Stimulated activated CD4-positive, alpha-beta T cell treated with anti-CD3 and anti-CD28 coated beads, Interleukin-4, amount 100 ng/mL, for 48 hours (primary cell): Measurements from ENCODE around the gene CUTA.

Experiments used
- DNase-seq, 2 donors: peaks; one replicate each; pipeline ENCODE4 v3.0.0-alpha.2; 2020; ENCODE audit warnings: low read depth in 2 of 2

Gene CUTA

DNA sequence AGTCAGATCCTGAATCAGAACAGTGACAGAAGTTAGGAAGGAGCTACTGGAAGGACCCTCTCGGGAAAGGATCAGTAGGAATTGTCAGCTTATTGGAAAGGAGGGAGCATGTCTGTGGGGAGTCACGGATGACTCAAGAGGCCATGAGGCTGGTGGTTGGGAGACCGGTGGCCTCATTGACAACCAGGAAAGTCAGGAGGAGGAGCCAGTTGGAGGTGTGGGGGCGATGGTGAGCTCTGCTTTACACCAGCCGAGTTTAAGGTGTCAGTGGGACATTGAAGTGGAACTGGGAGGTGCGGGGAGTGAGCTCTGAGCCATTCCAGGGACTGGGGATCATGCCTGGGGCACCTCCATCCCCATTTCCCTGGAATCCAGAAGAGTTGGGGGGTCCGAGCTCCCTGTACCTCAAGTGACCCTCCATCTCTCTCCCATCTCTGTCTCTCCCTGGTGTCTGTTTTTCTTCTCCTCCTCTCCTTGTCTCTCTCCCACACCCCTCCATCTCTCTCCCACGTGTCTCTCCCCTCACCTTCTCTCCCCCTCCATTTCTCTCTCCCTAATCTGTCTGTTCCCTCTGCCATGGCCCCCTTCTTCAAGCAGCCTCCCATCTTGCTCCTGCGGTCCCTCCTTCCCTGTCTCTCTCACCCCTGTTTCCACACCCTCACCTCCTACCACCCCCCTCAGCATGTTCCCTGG lies 22.2 kb upstream of the CUTA start:
- DNase-seq: no peak

DNA sequence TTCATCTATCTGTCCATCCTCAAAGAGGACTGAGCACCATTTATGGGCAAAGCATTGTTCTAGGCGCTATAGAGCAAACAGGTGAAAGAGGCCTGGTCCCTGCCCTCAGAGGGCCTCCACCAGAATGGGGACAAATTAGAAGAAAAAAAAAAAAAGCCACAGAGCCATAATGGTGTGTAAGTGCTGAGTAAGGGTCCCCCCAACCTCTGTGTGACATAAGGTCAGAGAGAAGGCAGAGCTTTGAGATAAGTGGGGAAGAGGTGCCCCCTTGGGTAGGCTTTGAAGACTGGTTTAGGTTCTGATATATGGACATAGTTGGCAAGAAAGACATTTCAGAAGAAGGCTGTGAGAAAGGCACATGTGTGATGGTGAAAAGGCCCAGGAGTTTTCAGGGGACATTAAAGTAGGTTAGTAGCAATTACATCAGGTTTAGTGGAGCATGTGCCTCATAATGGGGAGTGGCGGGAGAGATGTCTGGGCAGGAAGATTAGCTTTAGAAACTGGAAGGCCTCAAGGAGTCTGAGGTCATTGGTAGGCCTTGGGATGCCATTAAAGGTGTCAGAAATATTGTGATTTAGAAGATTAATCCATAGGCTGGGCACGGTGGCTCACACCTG lies 21.2 kb upstream of the CUTA start:
- no peak for DNase-seq

DNA sequence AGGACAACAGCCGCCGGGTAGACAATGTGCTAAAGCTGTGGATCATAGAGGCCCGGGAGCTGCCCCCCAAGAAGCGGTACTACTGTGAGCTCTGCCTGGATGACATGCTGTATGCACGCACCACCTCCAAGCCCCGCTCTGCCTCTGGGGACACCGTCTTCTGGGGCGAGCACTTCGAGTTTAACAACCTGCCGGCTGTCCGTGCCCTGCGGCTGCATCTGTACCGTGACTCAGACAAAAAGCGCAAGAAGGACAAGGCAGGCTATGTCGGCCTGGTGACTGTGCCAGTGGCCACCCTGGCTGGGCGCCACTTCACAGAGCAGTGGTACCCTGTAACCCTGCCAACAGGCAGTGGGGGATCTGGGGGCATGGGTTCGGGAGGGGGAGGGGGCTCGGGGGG lies 19.8 kb upstream of the CUTA start:
- DNase-seq: no peak

DNA sequence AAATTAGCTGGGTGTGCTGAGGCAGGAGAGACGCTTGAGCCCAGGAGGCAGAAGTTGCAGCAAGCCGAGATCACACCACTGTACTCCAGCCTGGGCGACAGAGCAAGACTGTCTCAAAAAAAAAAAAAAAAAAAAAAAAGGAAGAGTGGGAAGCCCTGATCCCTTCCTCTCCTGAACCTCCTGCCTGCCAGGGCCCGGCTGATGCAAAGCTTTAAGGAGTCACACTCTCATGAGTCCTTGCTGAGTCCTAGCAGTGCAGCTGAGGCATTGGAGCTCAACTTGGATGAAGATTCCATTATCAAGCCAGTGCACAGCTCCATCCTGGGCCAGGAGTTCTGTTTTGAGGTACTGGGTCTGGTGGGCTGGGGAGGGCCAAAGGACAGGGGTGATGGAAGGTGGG lies 17.1 kb upstream of the CUTA start:
- no peak for DNase-seq

DNA sequence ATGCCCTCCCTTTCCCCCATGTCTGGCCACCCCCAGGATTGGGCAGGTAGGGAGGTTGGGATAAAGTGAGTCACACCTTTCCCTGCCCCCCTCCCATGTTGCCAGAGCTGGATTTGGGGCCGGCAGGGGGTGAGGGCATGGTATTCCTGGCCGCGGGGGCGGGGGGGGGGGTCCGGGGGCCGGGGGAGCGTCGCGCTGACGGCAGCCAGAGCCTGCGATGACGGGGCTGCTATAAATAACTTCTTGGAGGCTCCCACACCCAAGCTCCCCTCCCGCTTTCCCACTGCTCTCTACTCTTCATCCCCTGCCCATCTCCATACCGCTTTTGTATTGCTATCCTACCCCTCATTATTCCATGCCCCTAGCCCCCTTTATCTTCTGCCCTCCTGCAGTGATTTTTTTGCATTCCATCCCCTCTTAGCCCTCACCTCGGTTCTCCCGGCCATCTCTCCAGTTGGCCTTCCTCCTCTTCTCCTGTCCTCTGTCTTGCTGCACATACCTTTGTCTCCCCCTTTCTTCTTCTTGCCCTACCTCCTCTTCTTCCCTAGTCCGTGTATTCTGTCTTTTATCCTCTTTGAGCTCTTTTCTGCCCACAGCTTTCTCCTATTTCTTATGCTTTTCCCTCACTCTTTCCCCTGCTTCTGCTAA lies 15.8 kb upstream of the CUTA start:
- no peak for DNase-seq

DNA sequence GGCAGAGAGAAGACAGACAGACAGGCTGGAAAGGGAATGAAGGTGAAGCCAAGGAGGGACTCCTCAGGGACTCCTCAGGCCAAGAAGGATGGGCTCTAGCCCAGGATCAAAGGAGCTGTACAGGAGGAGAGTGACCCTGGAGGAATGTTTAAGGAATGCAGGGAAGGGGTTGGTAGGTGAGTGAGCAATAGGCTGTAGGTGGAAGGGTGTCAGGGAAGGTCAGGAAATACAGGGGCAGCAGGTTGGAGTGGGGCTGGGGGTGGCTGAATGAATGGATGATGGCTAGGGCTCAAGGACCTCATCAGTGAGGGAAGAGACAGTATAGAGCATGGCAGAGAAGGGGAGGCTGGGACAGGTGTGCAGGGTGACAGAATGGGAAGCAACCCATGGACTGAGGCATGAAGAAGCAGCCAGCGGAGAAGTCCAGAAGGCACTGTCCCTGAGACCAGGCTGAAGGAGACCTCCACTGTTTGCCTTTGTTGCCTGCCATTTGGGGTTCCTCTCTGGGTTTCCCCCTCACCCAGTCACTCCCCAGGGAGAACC lies 15.2 kb upstream of the CUTA start:
- no peak for DNase-seq

DNA sequence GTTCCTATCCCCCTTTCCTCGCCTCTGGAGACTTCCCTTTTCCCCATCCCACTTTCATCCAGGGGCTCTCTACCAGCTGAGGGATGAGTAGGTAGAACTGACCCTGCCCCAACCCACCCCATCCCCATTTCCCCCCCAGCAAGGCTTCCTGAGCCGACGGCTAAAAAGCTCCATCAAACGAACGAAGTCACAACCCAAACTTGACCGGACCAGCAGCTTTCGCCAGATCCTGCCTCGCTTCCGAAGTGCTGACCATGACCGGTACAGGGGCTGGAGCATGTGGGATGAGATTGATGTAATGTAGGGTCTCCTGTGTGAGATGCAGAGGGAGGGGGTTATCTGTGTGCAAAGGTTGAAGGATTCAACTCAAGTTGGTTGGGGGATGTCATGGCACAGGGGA lies 14.6 kb upstream of the CUTA start:
- DNase-seq: no peak

DNA sequence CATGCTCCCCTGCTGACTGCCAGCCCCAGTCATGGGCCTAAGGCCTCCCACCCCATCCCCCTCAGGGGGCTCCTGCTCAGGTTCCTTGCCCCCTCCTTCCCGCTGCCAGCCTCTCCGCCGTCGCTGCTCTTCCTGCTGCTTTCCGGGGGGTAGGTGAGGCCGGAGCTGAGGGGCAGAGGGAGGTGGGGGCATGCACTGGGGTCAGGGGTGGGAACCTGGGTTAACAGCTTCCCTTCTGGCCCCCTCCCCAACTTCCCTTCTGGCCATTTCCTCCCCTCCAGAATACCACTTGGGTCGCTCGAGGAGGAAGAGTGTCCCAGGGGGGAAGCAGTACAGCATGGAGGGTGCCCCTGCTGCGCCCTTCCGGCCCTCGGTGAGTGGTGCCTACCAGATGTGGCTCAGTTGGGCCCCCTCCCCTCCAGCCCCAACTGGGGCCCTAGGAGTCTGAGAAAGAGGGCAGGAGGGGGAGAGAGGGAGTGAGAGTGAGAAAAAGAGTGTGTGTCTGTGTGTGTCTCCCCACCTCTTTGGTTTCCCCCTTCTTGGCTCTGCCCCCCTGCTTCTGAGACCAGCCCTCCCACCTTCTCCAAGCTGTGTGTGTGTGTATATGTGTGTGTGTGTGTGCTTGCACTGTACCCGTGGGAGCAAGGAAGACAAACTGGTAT lies 14.1 kb upstream of the CUTA start:
- DNase-seq: no peak

DNA sequence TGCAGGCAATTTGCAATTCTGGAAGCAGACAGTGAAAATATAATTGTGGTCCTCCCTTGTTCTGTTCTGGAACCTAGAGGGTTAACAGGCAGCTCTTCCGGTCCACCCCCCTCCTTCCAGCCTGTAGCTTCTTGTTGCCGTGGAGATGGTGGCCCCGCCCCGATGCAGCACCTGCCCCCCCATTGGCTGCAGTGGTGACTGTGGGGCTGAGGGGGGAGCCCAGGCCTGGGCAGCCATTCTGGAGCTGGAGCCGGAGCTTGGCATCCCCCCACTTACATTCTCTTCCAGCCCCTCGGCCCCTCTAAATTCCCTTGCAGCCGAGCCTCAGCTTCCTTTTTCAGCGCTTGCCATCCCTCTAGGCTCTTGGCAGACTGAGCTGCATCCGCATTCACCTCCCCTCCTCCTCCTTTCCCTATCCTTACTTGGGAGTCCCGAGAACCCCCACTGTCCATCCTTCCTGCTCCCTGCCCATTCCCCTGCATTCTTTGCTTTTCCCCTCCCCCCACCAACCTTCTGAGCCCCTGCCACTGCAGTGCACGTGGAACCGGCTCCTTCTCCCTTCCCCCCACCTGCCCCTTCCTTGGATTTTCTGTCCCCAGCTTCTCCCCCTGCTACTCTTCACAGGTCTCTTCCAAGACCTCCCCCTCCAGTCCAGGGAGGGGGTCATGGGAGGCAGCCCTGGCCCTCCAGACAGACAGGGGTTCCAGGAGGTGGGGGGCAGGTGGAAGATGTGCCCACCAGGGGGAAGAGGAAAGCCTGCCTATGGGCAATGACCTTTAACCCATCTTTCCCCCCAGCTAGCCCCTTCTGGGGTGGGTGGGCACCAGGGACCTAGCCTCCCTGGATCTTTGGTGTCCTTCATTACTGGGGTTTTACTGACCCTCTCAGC lies 13.3 kb upstream of the CUTA start:
- peak; percentile 62 to 65 for DNase-seq

DNA sequence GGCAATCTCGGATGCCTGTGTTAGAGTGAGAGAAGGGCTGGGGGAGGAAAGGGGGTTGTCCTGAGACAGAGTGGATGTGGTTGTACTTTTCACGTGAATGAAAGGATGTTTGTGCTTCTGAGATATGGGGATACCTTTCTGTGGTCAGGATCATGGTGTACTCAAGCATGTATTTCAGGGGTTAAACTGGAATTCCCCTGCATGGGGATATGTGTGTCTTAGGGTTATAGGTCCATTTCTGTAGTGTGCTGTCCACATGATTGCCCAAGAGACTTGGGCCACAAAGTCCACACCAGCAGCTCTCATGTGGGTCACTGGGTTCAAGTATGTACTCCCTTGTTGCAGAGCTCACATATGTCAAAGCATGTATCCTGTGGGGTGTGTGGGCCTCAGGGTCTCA lies 12.4 kb upstream of the CUTA start:
- DNase-seq: no peak

DNA sequence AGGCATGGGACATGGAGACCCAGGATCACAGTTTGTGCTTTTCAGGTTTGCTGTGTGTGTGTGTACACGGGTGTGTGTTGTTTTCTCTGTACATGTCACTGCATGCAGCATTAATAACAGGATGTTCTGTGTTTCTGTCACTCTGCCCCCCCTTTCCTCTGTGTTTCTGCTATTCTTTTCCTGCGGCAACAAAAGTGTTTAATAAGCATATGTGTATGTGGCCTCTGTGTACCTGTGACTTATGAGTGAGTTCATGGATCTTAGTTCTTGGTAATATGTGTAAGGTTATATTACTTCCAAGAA lies 11.8 kb upstream of the CUTA start:
- no peak for DNase-seq

DNA sequence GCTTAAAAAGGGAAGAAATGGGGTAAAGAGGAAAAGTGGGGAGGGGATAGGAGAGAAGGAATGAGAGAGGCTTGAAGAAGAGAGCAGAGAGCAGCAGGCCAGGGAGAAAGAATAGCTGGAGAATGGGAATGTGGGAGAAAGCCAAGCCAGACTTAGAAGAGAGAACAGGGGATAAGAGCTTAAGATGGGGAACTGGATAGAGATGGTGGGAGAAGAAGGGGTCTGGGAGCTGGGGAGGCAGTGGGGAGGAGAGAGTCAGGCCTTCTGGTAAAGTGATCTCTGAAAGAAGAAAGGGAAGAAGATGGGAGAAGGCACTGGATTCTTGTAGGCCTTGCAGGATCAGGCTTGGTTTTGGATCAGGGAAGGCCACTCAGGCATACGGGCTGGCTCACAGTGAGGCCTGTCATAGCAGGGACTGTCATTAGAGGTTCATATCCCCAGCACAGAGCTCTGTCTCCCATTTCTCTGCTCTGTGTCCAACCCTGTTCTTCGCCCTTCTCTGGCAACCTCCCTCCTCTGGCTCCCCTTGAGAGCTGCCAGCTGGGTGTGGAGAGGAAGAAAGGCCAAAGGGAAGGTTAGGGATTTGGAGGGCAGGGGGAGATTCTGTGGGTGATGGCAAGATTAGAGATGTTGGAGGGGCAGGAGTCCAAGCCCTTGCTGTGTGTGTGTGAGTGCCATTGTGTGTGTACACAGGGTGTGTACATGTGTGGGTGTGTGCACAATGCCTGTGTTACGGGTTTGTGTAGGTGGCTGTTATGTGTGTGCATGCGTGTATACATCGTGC lies 11.3 kb upstream of the CUTA start:
- DNase-seq: no peak

DNA sequence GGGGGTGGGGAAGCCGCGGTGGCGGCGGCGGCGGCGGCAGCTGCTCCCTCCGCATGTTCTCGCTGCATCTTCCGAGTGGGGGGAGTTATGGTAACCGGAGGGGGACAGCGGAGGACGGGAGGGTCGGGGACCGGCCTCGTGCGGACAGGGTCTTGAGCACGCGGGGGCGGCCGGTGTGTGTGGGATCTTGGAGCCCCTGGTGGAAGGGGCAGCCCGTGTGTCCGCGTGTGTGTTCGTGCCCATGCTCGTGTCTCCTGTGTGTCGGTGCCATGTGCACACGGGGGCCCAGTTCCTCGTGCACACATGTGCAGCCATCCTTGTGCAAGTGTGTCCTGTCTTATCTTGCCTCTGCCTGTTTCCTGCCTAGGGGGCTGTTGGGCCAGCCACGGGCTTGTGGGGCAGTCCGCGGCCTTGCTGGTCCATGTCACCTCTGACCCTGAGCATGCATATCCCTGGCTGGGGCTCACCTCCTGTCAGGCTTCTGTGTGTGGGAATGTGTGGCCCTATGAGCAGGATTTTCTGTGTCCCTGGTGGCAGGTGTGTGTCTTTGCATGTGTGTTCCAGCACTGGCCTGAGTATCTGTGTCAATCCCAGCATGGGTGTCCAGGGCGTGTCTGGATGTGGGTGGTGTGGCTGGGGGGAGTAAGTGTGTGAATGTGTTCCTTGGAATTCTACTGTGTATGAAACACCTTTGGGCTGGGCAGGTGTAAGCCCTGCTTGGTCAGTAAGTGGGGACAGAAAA lies 10.5 kb upstream of the CUTA start:
- DNase-seq: peak in 1 of 2 donors; percentile 30

DNA sequence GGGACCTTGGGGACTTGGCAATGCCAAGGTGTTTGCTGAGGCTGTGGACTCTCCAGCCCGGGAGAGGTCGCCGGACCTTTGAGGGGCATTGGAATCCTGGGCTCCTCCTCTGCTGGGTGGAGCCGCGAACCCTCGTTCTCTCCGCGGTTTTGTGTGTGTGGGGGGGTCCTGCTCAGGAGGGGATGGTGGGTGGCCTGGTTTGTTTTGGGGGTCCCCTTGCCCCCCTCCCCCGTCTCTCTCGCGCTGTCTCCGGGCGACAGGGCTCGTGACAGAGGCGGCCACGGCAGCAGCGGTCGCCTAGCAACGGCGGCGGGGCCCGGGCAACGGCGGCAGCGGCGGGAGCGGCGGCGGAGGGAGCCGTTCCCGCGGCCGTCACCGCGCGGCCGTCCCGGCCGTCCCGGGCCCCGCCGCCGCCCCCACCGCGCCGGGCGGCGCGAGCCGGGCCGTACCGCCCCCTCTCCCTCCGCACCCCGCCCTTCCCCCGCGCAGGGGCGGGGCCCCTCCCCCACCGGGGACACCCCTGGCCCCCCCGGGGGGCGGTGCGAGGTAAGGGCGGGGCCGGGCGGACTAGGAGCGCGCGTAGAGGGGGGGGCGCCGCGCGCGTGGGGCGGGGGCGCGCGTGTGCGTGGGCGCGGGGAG lies 9.8 kb upstream of the CUTA start:
- peak; percentile 40 to 49 for DNase-seq

DNA sequence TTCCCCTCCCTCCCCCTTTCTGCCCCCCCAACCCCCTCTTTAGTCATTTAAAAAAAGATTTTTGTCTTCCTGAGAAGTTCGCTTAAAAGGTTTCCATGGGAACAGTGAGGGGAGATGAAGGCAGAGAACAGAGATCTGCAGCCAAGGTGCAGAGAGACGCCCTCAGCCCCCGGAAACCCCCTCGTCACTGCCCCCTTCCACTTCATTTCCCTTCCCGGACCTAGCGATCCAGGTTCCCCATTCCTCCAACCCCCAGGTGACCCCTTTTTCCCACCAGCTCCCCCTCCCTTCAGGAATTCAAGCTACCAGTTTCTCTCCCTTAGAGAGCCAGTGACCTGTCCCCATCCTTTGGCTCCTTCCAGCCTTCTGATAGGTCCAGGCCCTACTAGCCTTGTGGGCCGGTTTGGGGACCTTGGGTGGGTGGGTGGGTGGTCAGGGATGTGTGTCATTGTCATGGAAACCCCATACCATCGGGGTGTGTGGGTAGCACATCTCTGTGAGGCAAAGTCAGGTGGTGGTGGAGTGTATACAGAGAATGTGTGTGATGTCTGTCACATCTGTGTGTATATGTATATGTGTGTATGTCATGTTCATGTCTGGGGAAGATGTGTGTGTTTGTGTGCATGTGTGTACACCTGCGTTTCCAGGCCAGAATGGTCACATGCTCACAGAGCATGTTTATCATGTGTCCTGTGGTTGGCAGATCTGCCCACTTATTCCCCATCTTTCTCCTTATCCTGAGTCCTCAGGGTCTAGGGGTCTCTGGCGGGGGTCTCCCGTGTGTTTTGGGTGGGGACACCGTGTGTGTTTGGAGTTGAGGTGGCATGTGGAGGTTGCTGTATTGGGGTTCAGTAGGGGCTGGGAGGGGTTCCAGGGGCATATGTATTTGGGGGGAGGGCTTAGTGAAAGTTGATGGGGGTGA lies 8.9 kb upstream of the CUTA start:
- DNase-seq: peak in 1 of 2 donors; percentile 19

DNA sequence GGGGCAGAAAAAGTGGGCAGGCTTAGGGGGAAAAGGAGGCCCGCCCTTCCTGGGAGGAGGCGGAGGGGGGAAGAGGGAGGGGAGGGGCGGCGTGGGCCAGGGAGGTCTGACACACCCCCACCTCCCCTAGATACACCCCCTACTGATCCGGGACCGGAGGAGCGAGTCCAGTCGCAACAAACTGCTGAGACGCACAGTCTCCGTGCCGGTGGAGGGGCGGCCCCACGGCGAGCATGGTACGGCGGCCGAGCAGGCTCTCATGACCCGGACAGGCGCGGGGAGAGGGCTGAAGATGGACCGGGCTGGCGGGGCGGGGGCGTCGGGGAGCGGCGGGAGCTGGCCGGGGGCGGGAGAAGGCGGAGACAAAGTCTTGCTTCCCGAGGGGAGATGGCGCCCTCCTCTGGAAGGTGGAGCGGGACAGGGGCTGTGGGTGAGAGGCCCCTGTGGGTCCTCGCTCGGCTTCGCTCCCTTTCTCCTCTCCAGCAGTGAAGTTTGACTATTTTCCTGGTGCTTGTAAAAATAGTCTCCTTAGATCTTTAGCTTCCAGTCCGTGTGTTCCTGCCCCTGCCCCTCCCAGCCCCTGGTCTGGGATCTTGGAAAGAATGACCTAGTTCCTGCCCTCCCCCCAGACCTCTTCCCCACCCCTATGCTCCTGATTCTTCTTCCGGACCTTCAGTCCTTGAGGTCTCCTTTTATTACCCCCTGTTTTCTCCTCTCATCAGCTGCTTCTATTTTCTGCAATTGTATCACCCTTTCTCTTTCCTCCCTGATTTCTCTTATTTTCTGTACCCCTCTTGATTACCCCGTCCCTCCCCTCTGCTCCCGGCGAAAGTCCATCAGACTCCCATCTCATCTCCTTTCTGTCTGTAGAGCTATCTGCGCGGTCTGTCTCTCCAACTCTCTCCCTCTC lies 8.0 kb upstream of the CUTA start:
- DNase-seq: peak; percentile 74 to 88

DNA sequence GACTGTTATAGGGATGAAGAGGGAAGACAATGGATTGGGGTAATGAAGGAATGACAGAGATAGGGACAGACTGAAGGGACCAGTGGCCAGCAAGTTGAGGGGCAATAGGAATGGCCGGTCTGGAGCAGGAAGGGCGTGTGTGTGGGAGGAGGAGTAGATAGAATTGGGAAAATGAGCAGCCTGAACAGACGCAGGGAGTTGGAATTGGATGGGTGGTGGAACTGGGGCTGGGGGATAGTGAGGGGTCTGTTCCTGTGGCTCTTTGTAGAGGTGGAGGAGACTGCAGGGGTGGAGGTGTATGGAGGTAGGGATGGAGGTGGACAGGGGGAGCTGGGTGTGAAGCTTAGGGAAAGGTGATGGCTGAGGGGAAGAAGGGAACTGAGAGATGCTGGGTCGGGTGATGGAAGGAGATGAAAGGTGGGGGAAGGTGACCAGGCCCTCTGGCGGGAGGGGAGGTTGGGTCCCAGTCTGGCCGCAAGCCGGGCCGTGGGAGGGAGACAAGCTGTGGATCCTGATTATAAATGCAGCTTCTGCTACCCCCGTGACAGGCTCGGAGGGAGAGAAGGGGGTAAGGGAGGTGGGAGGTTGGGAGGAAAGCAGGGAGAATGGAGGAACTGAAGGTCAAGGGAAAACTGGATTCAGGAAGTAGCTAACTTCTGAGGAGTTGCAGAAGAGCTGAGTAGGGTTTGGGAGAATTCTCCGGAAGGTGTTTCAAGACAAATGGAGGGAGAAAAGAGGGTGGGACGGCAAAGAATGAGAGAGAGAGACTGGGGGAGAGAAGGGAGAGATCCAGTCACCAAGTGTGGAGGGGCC lies 7.2 kb upstream of the CUTA start:
- DNase-seq: no peak
